Transverse colon (tissue), 4 donors: Measurements from ENCODE around the gene HLA-DRB5. TPM values are rescaled to one million over a fixed set of nuclear protein-coding genes. Genes with fewer than 3 reads are reported as not detected.

ENCODE experiments used
- DNase-seq: peaks from one replicate; pipeline ENCODE4 v3.0.0-alpha.2; 2019
- H3K27ac ChIP-seq, 4 donors: fragments of 200-600 bp; sonication (generic); 2 replicates each; pipeline ENCODE4 v1.5.1; 2016 to 2018; ENCODE audit warnings: inconsistent platforms in 4 of 4
- H3K27me3 ChIP-seq: fragments of 200-600 bp; sonication (generic); 2 replicates; pipeline ENCODE4 v1.5.1; 2017; ENCODE audit warnings: inconsistent platforms
- H3K36me3 ChIP-seq, 4 donors: fragments of 200-600 bp; sonication (generic); 2 replicates each; pipeline ENCODE4 v1.5.1; 2017 to 2019; ENCODE audit warnings: inconsistent platforms in 4 of 4
- H3K4me1 ChIP-seq, 4 donors: fragments of 200-600 bp; sonication (generic); 2 replicates each; pipeline ENCODE4 v1.5.1; 2017 to 2020; ENCODE audit warnings: inconsistent platforms in 4 of 4
- H3K4me3 ChIP-seq, 4 donors: fragments of 200-600 bp; sonication (generic); 1 replicate in 1 of 4; 2 replicates in 3 of 4; pipeline versions ENCODE4 v1.5.1 to v1.6.1; 2017 to 2019; ENCODE audit warnings: inconsistent platforms in 4 of 4
- H3K9me3 ChIP-seq, 2 donors: fragments of 200-600 bp; sonication (generic); 2 replicates each; pipeline ENCODE4 v1.5.1; 2017 to 2019; ENCODE audit warnings: inconsistent platforms in 2 of 2
- EP300 ChIP-seq: sonication (generic); formaldehyde crosslinking; IDR thresholded peaks from one replicate; pipeline ENCODE4 v1.6.1; 2017; ENCODE audit warnings: antibody characterized with exemption, low read depth
- POLR2A ChIP-seq: fragments of 450-650 bp; IDR thresholded peaks from one replicate; pipeline ENCODE4 v1.6.1; 2016; ENCODE audit warnings: antibody characterized with exemption, mild to moderate bottlenecking, moderate library complexity
- POLR2AphosphoS5 ChIP-seq, 3 donors: sonication (generic); formaldehyde crosslinking; IDR thresholded peaks; one replicate each; pipeline ENCODE4 v1.6.1; 2016; ENCODE audit warnings: antibody characterized with exemption in 3 of 3
- WGBS, 2 donors: methylation state at CpG; one replicate each; pipeline ENCODE4 v1.1.5; 2018; ENCODE audit warnings: low coverage in 1 of 2; 5-methylcytosine and 5-hydroxymethylcytosine counted together
- in situ Hi-C, 4 donors: fragments of 200-750 bp; cut with MboI; loops; one replicate each; pipeline versions ENCODE4 v1.15.0 to v1.15.1; 2017; ENCODE audit warnings: low sequenced_read_pairs in 3 of 4, low pct_ligation_motif_present in 1 of 4, low pct_unique_long_range_greater_than_20kb in 1 of 4
- intact Hi-C: fragments of 100-400 bp; cut with DNase I; formaldehyde crosslinking; loops from one replicate; pipeline ENCODE4 v1.15.1; 2023; ENCODE audit warnings: low total_unique reads
- total RNA-seq, 4 donors: library from RNA; depleted of rRNA; stranded (reverse); fragments of >200 nt; gene quantifications; one replicate each; pipeline ENCODE4 v1.1.0, GENCODE V29; 2016
- TF ChIP-seq, protein P1 (sequence below), 5 experiments: fragments of 200-600 bp in 3 of 5; fragments of 450-650 bp in 2 of 5; sonication (generic) in 3 of 5; IDR thresholded peaks; 1 replicate in 2 of 5; 2 replicates in 3 of 5; pipeline ENCODE4 v1.5.1; 2016 to 2017; ENCODE audit warnings: antibody characterized with exemption in 5 of 5, inconsistent platforms in 3 of 5, mild to moderate bottlenecking in 2 of 5, moderate library complexity in 1 of 5

The HLA-DRB5 gene
- total RNA-seq, 4 donors from 2014 or later: 1.5 to 7.8 (median 5.2) TPM; not detected in 1

DNA sequence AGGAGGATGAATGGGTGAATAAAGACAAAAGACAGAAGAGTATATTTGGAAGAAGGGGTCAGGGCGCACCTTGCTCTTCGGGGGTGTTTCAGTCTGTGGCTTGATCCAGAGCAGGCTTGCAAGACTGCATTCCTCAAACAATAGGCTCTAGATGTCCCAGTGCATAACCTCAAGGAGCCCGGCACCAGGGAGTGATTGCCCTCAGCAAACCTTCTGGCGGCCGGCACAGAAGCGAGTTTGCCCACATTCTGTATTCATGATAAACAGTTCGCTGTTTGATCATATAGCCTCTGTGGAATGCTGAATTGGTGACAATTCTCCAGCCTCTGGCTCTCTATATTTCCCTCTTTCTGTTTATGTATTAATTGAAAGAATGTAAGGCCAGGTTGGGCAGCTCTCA, 29.7 kb upstream of the HLA-DRB5 start:
- no CpG with 5 or more reads among the region's 7 CpGs for WGBS, 2 donors
- no peak for DNase-seq

DNA sequence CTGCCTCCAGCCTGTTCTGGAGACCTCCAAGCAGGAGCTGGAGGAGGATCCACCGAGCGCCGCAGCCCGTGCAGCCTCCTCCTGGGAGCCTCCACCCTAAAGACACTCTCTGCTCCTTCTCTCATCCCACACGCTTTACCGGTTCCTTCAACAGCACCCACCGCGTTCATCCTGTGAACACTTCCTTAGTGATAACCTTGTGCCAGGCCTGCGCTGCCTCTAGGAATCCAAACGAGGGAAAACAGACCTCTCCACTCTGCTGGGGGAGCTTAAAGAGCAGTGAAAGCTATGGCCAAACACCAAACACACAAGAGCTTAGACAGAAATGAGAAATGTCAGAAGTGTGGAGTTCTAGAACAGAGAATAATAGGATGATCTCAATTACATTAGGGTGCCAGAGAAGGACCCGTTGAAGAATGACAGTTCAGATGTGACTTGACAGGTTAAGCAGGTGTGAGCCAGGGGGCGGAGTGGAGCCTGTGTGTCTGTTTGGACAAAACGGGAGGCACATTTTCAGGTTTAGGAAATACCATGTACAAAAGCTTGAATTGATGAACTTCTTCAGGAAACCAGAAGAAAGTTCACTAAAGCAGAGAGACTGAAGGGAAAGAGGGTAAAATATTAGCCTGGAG, 28.5 kb upstream of the HLA-DRB5 start:
- in situ Hi-C loops: no loop called here
- no peak for DNase-seq
- intact Hi-C loops: no loop called here
- no peak overlapping the region for H3K4me3 ChIP-seq
- H3K4me1 ChIP-seq: no peaks in the 10 kb centered on the region
- H3K36me3 ChIP-seq: no peaks in the 10 kb centered on the region
- TF ChIP-seq POLR2A (no peak), EP300 (no peak), POLR2AphosphoS5 (IDR thresholded peaks at IDR 0.05) (no peak)
- TF ChIP-seq, protein P1, sequence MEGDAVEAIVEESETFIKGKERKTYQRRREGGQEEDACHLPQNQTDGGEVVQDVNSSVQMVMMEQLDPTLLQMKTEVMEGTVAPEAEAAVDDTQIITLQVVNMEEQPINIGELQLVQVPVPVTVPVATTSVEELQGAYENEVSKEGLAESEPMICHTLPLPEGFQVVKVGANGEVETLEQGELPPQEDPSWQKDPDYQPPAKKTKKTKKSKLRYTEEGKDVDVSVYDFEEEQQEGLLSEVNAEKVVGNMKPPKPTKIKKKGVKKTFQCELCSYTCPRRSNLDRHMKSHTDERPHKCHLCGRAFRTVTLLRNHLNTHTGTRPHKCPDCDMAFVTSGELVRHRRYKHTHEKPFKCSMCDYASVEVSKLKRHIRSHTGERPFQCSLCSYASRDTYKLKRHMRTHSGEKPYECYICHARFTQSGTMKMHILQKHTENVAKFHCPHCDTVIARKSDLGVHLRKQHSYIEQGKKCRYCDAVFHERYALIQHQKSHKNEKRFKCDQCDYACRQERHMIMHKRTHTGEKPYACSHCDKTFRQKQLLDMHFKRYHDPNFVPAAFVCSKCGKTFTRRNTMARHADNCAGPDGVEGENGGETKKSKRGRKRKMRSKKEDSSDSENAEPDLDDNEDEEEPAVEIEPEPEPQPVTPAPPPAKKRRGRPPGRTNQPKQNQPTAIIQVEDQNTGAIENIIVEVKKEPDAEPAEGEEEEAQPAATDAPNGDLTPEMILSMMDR (IDR thresholded peaks at IDR 0.05): no peak
- no peak overlapping the region for H3K27ac ChIP-seq
- WGBS, 2 donors: 6 to 22% methylated on average over 3 to 12 of the region's 13 CpGs
- H3K27me3 ChIP-seq: no peaks in the 10 kb centered on the region
- H3K9me3 ChIP-seq: no peaks in the 10 kb centered on the region

More for the DNA sequence above, 29.7 kb upstream of the HLA-DRB5 start:
- TF ChIP-seq, protein P1 (IDR thresholded peaks at IDR 0.05): no peak
- TF ChIP-seq POLR2A: no peak
- no peak for TF ChIP-seq EP300
- no peak for TF ChIP-seq POLR2AphosphoS5 (IDR thresholded peaks at IDR 0.05)
- intact Hi-C loops (no loop called here), in situ Hi-C loops (no loop called here)
- H3K27ac ChIP-seq: no peak overlapping the region
- no peaks in the 10 kb centered on the region for H3K27me3 ChIP-seq
- no peaks in the 10 kb centered on the region for H3K36me3 ChIP-seq
- H3K9me3 ChIP-seq: no peaks in the 10 kb centered on the region
- no peaks in the 10 kb centered on the region for H3K4me1 ChIP-seq
- H3K4me3 ChIP-seq: no peak overlapping the region

DNA sequence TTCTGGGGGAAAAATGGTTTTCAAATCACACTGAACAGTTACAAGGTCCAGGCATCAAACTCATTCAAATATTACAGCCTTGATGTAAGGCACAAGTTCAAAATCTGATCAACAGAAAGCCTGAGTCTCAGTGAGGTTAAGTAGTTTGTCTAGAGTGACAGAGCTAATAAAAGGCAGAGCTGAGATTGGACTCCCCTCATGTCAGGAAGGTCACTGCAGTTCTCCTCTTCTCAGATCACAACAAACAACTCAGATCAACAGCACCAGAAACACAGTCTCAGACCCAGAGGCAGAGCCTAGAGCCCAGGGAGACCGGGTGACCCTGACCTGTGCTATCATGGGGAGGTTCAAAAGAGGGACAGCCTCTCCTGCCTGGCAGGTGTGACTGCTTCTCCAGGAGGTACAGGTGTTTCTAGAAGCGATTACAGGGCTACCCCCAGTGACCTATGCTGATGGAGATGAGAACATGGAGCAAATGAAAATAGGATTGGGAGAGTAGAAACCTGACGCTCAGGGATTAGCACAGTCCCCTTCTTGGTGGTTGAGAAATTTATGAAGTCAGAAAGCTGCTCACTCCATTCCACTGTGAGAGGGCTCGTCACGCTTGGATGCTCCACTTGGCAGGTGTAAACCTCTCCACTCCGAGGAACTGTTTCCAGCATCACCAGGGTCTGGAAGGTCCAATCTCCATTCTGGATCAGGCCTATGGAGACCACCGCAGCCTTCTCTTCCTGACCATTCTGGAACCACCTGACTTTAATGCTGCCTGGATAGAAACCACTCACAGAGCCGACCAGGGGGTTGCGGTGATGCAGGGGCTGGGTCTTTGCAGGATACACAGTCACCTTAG, 24.3 kb upstream of the HLA-DRB5 start:
- no peak for TF ChIP-seq POLR2AphosphoS5 (IDR thresholded peaks at IDR 0.05)
- TF ChIP-seq, protein P1 (IDR thresholded peaks at IDR 0.05): no peak
- TF ChIP-seq EP300: no peak
- no peak for TF ChIP-seq POLR2A
- Histone ChIP-seq H3K27me3 (no peaks in the 10 kb centered on the region), H3K27ac (no peak overlapping the region), H3K9me3 (no peaks in the 10 kb centered on the region), H3K4me3 (no peak overlapping the region), H3K36me3 (no peaks in the 10 kb centered on the region), H3K4me1 (no peaks in the 10 kb centered on the region)
- WGBS, 2 donors: 53% methylated on average over 3 of the region's 9 CpGs; no CpG with 5 or more reads in 1 of the 2 donors
- DNase-seq: no peak
- intact Hi-C loops: no loop called here
- in situ Hi-C loops: no loop called here

DNA sequence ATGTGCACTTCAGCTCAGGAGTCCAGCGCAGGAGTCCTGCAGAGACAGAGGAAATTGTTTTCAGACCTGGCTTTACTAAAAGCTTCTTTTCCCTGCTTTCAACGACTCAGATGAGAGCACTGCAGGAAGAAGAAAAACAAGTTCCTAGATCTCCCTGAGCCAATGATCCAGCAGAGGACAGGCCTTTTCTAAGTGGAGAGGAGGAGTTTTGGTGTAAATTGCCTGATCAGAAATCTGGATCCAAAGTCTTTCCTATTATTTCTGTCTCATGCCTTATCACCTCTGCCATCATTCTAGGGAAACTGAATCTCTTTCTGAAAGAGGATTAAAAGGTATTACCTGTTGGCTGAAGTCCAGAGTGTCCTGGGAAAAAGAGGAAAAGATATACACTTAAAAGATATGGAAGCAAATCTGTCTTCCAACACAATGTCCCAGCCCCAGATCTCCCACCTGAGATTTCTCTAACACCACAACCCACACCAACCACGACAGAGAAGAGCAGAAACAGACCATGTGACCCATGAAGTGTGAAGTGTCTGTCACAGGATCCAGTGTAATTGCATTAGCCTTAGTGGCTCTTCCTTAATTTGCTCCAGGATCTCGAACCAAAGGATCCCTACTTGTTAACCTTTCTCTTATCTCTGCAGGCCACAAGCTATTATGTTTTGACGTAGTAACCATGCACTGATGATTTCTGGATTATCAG, 23.1 kb upstream of the HLA-DRB5 start:
- H3K4me1 ChIP-seq: no peaks in the 10 kb centered on the region

More for the DNA sequence above, 23.1 kb upstream of the HLA-DRB5 start:
- WGBS, 2 donors: 33 to 51% methylated on average over 2 to 4 of the region's 5 CpGs
- in situ Hi-C loops (no loop called here), intact Hi-C loops (no loop called here)
- no peak for DNase-seq
- no peak overlapping the region for H3K27ac ChIP-seq
- no peaks in the 10 kb centered on the region for H3K27me3 ChIP-seq
- no peaks in the 10 kb centered on the region for H3K36me3 ChIP-seq
- TF ChIP-seq POLR2A: no peak
- TF ChIP-seq, protein P1 (IDR thresholded peaks at IDR 0.05): no peak
- TF ChIP-seq POLR2AphosphoS5 (IDR thresholded peaks at IDR 0.05): no peak
- no peak for TF ChIP-seq EP300
- H3K4me3 ChIP-seq: no peak overlapping the region
- H3K9me3 ChIP-seq: no peaks in the 10 kb centered on the region
